HG02623 (cell line): ENCODE data around the gene JPT2.

Source experiments
- ATAC-seq: cut with Tn5 transposase; IDR thresholded peaks from one replicate; pipeline ENCODE4 v1.9.1; 2021; ENCODE audit warnings: moderate library complexity; ENCODE audit not compliant: unreplicated experiment

The JPT2 gene

GRCh38 chr16:1673424-1674151 is 4.5 kb upstream of the JPT2 start:
- ATAC-seq = no peak

GRCh38 chr16:1674306-1674705 is 3.8 kb upstream of the JPT2 start:
- ATAC-seq = no peak

GRCh38 chr16:1674751-1675664 is 3.1 kb upstream of the JPT2 start:
- no peak for ATAC-seq

- ATAC-seq = no peak
Observed at GRCh38 chr16:1676661-1677060, 1.4 kb upstream of the JPT2 start.

GRCh38 chr16:1677339-1677738 is 740 bp upstream of the JPT2 start:
- no peak for ATAC-seq

GRCh38 chr16:1678500-1679098 is 520 bp downstream of the JPT2 start:
- no peak for ATAC-seq

GRCh38 chr16:1680361-1680760 is 2.3 kb downstream of the JPT2 start:
- no peak for ATAC-seq

GRCh38 chr16:1681032-1681431 is 3.0 kb downstream of the JPT2 start:
- no peak for ATAC-seq

- ATAC-seq = no peak
Observed at GRCh38 chr16:1687427-1688316, 9.6 kb downstream of the JPT2 start.

- ATAC-seq = no peak
Observed at GRCh38 chr16:1688807-1689560, 10.9 kb downstream of the JPT2 start.

GRCh38 chr16:1689853-1690252 is 11.8 kb downstream of the JPT2 start:
- ATAC-seq = no peak

GRCh38 chr16:1690810-1691209 is 12.7 kb downstream of the JPT2 start:
- no peak for ATAC-seq

- no peak for ATAC-seq
Observed at GRCh38 chr16:1691276-1691675, 13.2 kb downstream of the JPT2 start.

GRCh38 chr16:1691956-1692355 is 13.9 kb downstream of the JPT2 start:
- no peak for ATAC-seq

GRCh38 chr16:1696863-1697262 is 18.8 kb downstream of the JPT2 start:
- ATAC-seq = no peak

- no peak for ATAC-seq
Observed at GRCh38 chr16:1698680-1699079, 20.6 kb downstream of the JPT2 start.

GRCh38 chr16:1700246-1700645 is 22.2 kb downstream of the JPT2 start:
- no peak for ATAC-seq

- no peak for ATAC-seq
Observed at GRCh38 chr16:1701216-1701878, 23.3 kb downstream of the JPT2 start.

- ATAC-seq = peak; percentile 2
Observed at GRCh38 chr16:1705324-1705687, 27.2 kb downstream of the JPT2 start.
